ENCODE results near the gene C12orf43. TPM values are rescaled to one million over a fixed set of nuclear protein-coding genes. Genes with fewer than 3 reads are reported as not detected.

C12orf43 gene
- polyA plus RNA-seq, 1 donor from 2014 or later: 20.3 TPM

DNA sequence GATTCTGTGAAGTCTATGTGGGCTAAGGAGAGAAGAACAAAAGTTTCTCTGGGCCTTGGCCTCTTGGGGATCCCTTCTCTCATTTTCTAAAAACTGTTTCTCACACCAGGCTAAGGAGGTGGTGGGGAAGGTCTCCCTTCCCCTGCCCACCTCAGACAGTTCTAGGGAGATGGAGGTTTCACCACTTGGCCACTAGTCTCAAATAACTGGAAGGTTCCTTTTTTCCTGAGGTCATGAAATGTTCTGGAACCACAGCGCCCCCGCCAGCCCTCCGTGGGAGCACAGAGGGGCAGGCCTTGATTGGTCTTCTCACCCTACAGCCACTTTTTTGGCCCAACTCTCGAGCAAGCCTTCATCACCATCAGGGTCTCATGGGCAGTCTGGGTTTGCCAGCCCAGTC, 12.6 kb downstream of the C12orf43 start:
- no peak overlapping the region for H3K4me2 ChIP-seq (ENCODE audit: low read length)
- no peaks in the 10 kb centered on the region for H4K20me1 ChIP-seq (ENCODE audit: insufficient read depth)
- no peaks in the 10 kb centered on the region for H3K9me3 ChIP-seq (ENCODE audit: low read length)
- H3K36me3 ChIP-seq (ENCODE audit: insufficient read depth, low read length): peaks cover 5% of the 10 kb centered on the region
- TF ChIP-seq EP300 (conservative IDR thresholded peaks at IDR 0.05; ENCODE audit: poor library complexity, severe bottlenecking) (no peak), TAF1 (IDR thresholded peaks at IDR 0.05; ENCODE audit: low read depth) (no peak), EZH2 (IDR thresholded peaks at IDR 0.05; ENCODE audit: borderline replicate concordance, insufficient read depth, low read length, poor library complexity, severe bottlenecking) (no peak), SMC3 (conservative IDR thresholded peaks at IDR 0.05; ENCODE audit: poor library complexity) (no peak)
- TF ChIP-seq, protein P1, sequence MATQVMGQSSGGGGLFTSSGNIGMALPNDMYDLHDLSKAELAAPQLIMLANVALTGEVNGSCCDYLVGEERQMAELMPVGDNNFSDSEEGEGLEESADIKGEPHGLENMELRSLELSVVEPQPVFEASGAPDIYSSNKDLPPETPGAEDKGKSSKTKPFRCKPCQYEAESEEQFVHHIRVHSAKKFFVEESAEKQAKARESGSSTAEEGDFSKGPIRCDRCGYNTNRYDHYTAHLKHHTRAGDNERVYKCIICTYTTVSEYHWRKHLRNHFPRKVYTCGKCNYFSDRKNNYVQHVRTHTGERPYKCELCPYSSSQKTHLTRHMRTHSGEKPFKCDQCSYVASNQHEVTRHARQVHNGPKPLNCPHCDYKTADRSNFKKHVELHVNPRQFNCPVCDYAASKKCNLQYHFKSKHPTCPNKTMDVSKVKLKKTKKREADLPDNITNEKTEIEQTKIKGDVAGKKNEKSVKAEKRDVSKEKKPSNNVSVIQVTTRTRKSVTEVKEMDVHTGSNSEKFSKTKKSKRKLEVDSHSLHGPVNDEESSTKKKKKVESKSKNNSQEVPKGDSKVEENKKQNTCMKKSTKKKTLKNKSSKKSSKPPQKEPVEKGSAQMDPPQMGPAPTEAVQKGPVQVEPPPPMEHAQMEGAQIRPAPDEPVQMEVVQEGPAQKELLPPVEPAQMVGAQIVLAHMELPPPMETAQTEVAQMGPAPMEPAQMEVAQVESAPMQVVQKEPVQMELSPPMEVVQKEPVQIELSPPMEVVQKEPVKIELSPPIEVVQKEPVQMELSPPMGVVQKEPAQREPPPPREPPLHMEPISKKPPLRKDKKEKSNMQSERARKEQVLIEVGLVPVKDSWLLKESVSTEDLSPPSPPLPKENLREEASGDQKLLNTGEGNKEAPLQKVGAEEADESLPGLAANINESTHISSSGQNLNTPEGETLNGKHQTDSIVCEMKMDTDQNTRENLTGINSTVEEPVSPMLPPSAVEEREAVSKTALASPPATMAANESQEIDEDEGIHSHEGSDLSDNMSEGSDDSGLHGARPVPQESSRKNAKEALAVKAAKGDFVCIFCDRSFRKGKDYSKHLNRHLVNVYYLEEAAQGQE (IDR thresholded peaks at IDR 0.05; ENCODE audit: borderline replicate concordance): no peak
- TF ChIP-seq, protein P2, sequence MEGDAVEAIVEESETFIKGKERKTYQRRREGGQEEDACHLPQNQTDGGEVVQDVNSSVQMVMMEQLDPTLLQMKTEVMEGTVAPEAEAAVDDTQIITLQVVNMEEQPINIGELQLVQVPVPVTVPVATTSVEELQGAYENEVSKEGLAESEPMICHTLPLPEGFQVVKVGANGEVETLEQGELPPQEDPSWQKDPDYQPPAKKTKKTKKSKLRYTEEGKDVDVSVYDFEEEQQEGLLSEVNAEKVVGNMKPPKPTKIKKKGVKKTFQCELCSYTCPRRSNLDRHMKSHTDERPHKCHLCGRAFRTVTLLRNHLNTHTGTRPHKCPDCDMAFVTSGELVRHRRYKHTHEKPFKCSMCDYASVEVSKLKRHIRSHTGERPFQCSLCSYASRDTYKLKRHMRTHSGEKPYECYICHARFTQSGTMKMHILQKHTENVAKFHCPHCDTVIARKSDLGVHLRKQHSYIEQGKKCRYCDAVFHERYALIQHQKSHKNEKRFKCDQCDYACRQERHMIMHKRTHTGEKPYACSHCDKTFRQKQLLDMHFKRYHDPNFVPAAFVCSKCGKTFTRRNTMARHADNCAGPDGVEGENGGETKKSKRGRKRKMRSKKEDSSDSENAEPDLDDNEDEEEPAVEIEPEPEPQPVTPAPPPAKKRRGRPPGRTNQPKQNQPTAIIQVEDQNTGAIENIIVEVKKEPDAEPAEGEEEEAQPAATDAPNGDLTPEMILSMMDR (IDR thresholded peaks at IDR 0.05; ENCODE audit: poor library complexity, severe bottlenecking): no peak
- H3K27ac ChIP-seq (ENCODE audit: low read length): no peak overlapping the region
- H3K9me2 ChIP-seq (ENCODE audit: insufficient read depth, low read length): no peaks in the 10 kb centered on the region
- no peaks in the 10 kb centered on the region for H3F3A ChIP-seq (ENCODE audit: insufficient read depth, low read length, poor library complexity, severe bottlenecking)
- no peak overlapping the region for H3K4me3 ChIP-seq (ENCODE audit: low read length)
- no peaks in the 10 kb centered on the region for H3K79me2 ChIP-seq (replicated peaks; ENCODE audit: insufficient read depth, low read length)
- H2AFZ ChIP-seq (ENCODE audit: low read depth, low read length): no peak overlapping the region
- H3K9ac ChIP-seq (ENCODE audit: low read length): no peak overlapping the region
- no peaks in the 10 kb centered on the region for H3K27me3 ChIP-seq (ENCODE audit: insufficient read depth, low read depth, low read length)

DNA sequence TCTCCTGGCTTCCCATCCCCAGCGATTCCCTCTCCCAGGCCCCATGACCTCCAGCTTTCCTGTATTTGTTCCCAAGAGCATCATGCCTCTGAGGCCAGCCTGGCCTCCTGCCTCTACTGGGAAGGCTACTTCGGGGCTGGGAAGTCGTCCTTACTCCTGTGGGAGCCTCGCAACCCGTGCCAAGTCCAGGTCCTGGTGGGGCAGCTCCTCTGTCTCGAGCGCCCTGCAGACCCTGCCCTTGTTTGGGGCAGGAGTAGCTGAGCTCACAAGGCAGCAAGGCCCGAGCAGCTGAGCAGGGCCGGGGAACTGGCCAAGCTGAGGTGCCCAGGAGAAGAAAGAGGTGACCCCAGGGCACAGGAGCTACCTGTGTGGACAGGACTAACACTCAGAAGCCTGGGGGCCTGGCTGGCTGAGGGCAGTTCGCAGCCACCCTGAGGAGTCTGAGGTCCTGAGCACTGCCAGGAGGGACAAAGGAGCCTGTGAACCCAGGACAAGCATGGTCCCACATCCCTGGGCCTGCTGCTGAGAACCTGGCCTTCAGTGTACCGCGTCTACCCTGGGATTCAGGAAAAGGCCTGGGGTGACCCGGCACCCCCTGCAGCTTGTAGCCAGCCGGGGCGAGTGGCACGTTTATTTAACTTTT, 14.3 kb downstream of the C12orf43 start:
- Histone ChIP-seq H3F3A (ENCODE audit: insufficient read depth, low read length, poor library complexity, severe bottlenecking) (no peaks in the 10 kb centered on the region), H3K27ac (ENCODE audit: low read length) (no peak overlapping the region), H3K4me2 (ENCODE audit: low read length) (no peak overlapping the region), H3K9me2 (ENCODE audit: insufficient read depth, low read length) (no peaks in the 10 kb centered on the region), H3K36me3 (ENCODE audit: insufficient read depth, low read length) (peaks cover 5% of the 10 kb centered on the region), H3K9ac (ENCODE audit: low read length) (no peak overlapping the region), H4K20me1 (ENCODE audit: insufficient read depth) (no peaks in the 10 kb centered on the region), H3K79me2 (replicated peaks; ENCODE audit: insufficient read depth, low read length) (no peaks in the 10 kb centered on the region), H3K9me3 (ENCODE audit: low read length) (no peaks in the 10 kb centered on the region), H3K4me3 (ENCODE audit: low read length) (no peak overlapping the region), H3K27me3 (ENCODE audit: insufficient read depth, low read depth, low read length) (no peaks in the 10 kb centered on the region), H2AFZ (ENCODE audit: low read depth, low read length) (no peak overlapping the region)
- TF ChIP-seq POLR2AphosphoS5 (IDR thresholded peaks at IDR 0.05): no peak
- TF ChIP-seq MXI1 (conservative IDR thresholded peaks at IDR 0.05; ENCODE audit: poor library complexity, severe bottlenecking): no peak
- TF ChIP-seq RAD21 (conservative IDR thresholded peaks at IDR 0.05): no peak
- no peak for TF ChIP-seq SMC3 (conservative IDR thresholded peaks at IDR 0.05; ENCODE audit: poor library complexity)
- no peak for TF ChIP-seq EP300 (conservative IDR thresholded peaks at IDR 0.05; ENCODE audit: poor library complexity, severe bottlenecking)
- TF ChIP-seq, protein P1 (IDR thresholded peaks at IDR 0.05; ENCODE audit: borderline replicate concordance): no peak
- TF ChIP-seq, protein P2 (IDR thresholded peaks at IDR 0.05; ENCODE audit: poor library complexity, severe bottlenecking): no peak
- TF ChIP-seq TAF1 (IDR thresholded peaks at IDR 0.05; ENCODE audit: low read depth): no peak
- no peak for TF ChIP-seq EZH2 (IDR thresholded peaks at IDR 0.05; ENCODE audit: borderline replicate concordance, insufficient read depth, low read length, poor library complexity, severe bottlenecking)
